Breast epithelium (tissue), 4 donors: Measurements from ENCODE around the gene KIF26B. TPM values are rescaled to one million over a fixed set of nuclear protein-coding genes. Genes with fewer than 3 reads are reported as not detected.

ENCODE experiments used
- DNase-seq, 2 donors: peaks; one replicate each; pipeline ENCODE4 v3.0.0-alpha.2; 2019; ENCODE audit warnings: low spot score in 2 of 2
- H3K27ac ChIP-seq, 2 donors: fragments of 200-600 bp; sonication (generic) in 1 of 2; one replicate each; pipeline ENCODE4 v1.5.1; 2016 to 2019; ENCODE audit warnings: mild to moderate bottlenecking in 1 of 2
- H3K27me3 ChIP-seq, 2 donors: fragments of 200-600 bp; sonication (generic) in 1 of 2; one replicate each; pipeline versions ENCODE4 v1.5.1 to v1.6.0; 2017 to 2019; ENCODE audit warnings: control low read depth in 1 of 2, mild to moderate bottlenecking in 1 of 2
- H3K36me3 ChIP-seq: fragments of 200-600 bp; one replicate; pipeline ENCODE4 v1.5.1; 2019
- H3K4me1 ChIP-seq, 2 donors: fragments of 200-600 bp; sonication (generic); one replicate each; pipeline ENCODE4 v1.5.1; 2016 to 2019; ENCODE audit warnings: control low read depth in 1 of 2
- H3K4me3 ChIP-seq, 3 donors: fragments of 200-600 bp; sonication (generic); 1 replicate in 2 of 3; 2 replicates in 1 of 3; pipeline ENCODE4 v1.5.1; 2016 to 2019; ENCODE audit warnings: mild to moderate bottlenecking in 3 of 3, moderate library complexity in 2 of 3
- H3K9me3 ChIP-seq, 2 donors: fragments of 200-600 bp; sonication (generic) in 1 of 2; one replicate each; pipeline ENCODE4 v1.5.1; 2016 to 2019; ENCODE audit warnings: control low read depth in 1 of 2
- POLR2A ChIP-seq: fragments of 450-650 bp; IDR thresholded peaks from one replicate; pipeline ENCODE4 v1.6.1; 2016; ENCODE audit warnings: antibody characterized with exemption, mild to moderate bottlenecking, moderate library complexity
- POLR2AphosphoS5 ChIP-seq, 3 donors: sonication (generic); formaldehyde crosslinking; IDR thresholded peaks; one replicate each; pipeline ENCODE4 v1.6.1; 2017; ENCODE audit warnings: antibody characterized with exemption in 3 of 3
- intact Hi-C: fragments of 100-400 bp; cut with DNase I; formaldehyde crosslinking; loops from one replicate; pipeline ENCODE4 v1.15.1; 2023; ENCODE audit warnings: low total_unique reads
- total RNA-seq, 3 donors: library from RNA; depleted of rRNA; stranded (reverse); fragments of >200 nt; gene quantifications; one replicate each; pipeline ENCODE4 v1.1.0, GENCODE V29; 2016
- TF ChIP-seq, protein P1 (sequence below), 3 donors: fragments of 450-650 bp; IDR thresholded peaks; one replicate each; pipeline ENCODE4 v1.5.1; 2016 to 2017; ENCODE audit warnings: antibody characterized with exemption in 3 of 3, mild to moderate bottlenecking in 3 of 3, moderate library complexity in 3 of 3

The KIF26B gene
- total RNA-seq, 3 donors from 2014 or later, result 0.32 to 1.0 (median 0.33) TPM

DNA sequence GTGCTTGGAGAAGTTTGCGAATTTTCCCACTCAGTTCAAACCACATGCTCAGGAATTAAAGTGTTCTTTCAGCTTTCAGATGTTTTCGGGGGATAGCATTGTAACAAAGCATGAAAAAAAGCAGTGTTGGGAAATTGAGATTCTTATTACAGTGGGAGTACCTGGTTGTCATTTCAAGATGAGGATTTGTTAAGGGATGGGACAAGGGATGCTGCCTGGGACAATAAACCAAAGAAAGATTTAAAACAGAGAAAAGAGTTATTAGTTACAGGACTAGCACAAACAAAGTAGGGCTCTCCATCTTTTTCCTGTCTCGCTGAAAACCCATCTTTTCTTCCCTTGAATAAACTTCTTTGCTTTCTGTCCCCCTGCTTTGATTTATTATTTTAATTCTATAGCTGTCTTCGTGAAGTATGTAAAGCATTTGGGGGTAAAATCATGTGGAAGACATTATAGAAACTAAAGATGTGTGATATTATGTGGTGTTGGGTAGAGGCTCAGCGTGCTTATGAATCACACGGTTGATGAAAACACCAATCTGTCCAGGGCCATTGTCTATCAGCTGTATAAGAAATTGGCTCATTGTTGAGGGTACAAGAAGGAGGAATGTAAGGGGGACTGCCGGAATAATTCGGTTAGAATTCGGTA lies 277.6 kb downstream of the KIF26B start:
- H3K27me3 ChIP-seq, result no peaks in the 10 kb centered on the region
- no peaks in the 10 kb centered on the region for H3K9me3 ChIP-seq
- intact Hi-C loops, result no loop called here
- no peak for DNase-seq
- no peak overlapping the region for H3K27ac ChIP-seq
- H3K4me3 ChIP-seq, result no peak overlapping the region
- no peaks in the 10 kb centered on the region for H3K4me1 ChIP-seq
- H3K36me3 ChIP-seq, result no peaks in the 10 kb centered on the region
- no peak for TF ChIP-seq POLR2AphosphoS5 (IDR thresholded peaks at IDR 0.05)

DNA sequence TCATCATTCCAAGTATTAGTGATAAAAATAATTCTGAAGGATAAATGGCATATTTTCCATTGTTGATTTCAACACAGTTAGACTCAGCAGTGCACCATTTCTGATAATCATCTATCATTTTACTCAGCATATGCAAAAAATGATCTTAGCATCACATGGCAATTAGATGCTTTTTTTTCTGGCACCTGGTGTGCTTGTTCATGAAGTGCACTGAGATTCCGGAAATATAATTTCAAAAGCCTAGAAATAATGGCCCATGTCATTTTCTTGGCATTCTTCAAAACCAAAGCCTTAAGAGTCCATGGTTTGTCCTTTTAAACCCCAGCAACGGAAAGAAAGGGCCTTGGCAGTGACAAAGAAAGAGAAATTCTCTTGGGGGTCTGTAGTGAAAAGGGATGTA lies 278.8 kb downstream of the KIF26B start:
- Histone ChIP-seq H3K27ac (no peak overlapping the region), H3K27me3 (no peaks in the 10 kb centered on the region), H3K36me3 (no peaks in the 10 kb centered on the region), H3K4me1 (no peaks in the 10 kb centered on the region), H3K9me3 (no peaks in the 10 kb centered on the region), H3K4me3 (no peak overlapping the region)
- intact Hi-C loops, result no loop called here
- no peak for TF ChIP-seq POLR2A
- TF ChIP-seq, protein P1, sequence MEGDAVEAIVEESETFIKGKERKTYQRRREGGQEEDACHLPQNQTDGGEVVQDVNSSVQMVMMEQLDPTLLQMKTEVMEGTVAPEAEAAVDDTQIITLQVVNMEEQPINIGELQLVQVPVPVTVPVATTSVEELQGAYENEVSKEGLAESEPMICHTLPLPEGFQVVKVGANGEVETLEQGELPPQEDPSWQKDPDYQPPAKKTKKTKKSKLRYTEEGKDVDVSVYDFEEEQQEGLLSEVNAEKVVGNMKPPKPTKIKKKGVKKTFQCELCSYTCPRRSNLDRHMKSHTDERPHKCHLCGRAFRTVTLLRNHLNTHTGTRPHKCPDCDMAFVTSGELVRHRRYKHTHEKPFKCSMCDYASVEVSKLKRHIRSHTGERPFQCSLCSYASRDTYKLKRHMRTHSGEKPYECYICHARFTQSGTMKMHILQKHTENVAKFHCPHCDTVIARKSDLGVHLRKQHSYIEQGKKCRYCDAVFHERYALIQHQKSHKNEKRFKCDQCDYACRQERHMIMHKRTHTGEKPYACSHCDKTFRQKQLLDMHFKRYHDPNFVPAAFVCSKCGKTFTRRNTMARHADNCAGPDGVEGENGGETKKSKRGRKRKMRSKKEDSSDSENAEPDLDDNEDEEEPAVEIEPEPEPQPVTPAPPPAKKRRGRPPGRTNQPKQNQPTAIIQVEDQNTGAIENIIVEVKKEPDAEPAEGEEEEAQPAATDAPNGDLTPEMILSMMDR (IDR thresholded peaks at IDR 0.05), result no peak
- no peak for TF ChIP-seq POLR2AphosphoS5 (IDR thresholded peaks at IDR 0.05)
- DNase-seq, result no peak

DNA sequence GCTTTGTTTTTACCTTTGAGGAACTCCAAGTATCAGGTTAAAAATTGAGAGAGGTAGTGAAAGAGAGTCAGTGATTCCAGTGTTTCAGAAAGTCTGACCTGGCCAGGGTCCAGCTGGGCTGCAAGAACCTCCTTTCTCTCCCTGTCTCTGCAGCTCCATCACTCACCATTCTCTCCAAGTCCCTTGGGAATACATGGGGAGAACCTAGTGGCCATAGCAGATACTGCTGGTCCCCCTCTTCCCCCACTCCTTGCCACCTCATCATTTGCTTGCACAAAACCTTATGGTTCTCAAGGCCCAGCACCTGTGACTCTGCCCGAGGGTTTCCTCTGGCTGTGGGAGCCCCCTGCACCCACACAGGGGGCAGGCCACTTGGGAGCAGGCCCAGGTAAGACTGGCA lies 279.5 kb downstream of the KIF26B start:
- DNase-seq, result no peak
- Histone ChIP-seq H3K4me3 (no peak overlapping the region), H3K4me1 (no peaks in the 10 kb centered on the region), H3K27ac (no peak overlapping the region), H3K9me3 (no peaks in the 10 kb centered on the region), H3K27me3 (no peaks in the 10 kb centered on the region), H3K36me3 (no peaks in the 10 kb centered on the region)
- TF ChIP-seq, protein P1 (IDR thresholded peaks at IDR 0.05), result no peak
- TF ChIP-seq POLR2AphosphoS5 (IDR thresholded peaks at IDR 0.05) (no peak), POLR2A (no peak)
- intact Hi-C loops, result no loop called here

DNA sequence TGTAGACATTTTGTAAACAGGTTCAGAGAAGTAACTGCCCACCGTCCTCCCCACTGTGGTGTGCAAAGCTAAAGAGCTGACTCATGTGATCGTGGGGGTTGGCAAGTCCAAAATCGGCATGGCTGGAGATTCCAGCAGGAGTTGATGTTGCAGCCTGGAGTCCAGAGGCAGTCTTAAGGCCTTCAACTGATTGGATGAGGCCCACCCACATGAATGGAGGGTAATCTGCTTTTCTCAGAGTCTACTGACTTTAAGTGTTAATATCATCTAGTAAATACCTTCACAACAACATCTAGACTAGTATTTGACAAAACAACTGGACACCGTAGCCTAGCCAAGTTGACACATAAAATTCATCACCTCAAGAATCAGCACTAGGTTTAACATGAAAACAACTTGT lies 281.6 kb downstream of the KIF26B start:
- Histone ChIP-seq H3K4me3 (no peak overlapping the region), H3K9me3 (no peaks in the 10 kb centered on the region), H3K36me3 (no peaks in the 10 kb centered on the region), H3K27ac (no peak overlapping the region), H3K4me1 (no peaks in the 10 kb centered on the region), H3K27me3 (no peaks in the 10 kb centered on the region)
- TF ChIP-seq, protein P1 (IDR thresholded peaks at IDR 0.05), result no peak
- TF ChIP-seq POLR2AphosphoS5 (IDR thresholded peaks at IDR 0.05) (no peak), POLR2A (no peak)
- no peak for DNase-seq
- intact Hi-C loops, result no loop called here

DNA sequence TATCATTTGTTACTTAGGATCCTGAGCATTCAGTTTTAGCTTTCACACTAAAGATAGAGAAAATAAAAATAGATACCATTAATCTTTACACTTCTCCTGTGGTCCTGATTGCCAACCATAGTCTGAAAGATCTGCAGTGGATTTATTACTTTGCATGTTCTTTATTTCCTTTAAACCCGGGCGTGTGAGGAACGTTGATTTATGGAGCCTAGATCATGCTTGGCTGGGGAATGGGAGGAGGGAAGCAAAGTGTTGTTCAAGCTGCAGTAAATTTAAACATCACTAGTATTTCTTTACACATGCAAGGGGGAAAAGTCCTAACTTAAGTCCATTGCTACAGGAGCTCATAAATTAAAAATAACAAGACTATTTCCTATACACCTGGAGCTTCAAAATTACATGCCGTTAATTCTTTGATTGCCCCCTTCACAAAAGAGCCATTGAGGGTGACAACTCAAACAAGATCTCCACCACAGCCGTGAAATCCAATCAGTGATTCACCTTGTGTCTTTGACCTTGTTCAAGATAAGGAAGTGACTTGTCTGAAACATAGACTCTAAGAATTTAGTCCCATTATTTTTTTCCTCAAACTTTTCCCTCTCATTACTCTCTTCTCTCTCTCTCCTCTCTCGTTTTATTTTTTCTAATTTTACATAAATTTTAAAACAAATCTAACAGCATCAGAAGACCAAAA lies 282.7 kb downstream of the KIF26B start:
- Histone ChIP-seq H3K4me1 (no peaks in the 10 kb centered on the region), H3K9me3 (no peaks in the 10 kb centered on the region), H3K27me3 (no peaks in the 10 kb centered on the region), H3K27ac (no peak overlapping the region), H3K4me3 (no peak overlapping the region), H3K36me3 (no peaks in the 10 kb centered on the region)
- TF ChIP-seq, protein P1 (IDR thresholded peaks at IDR 0.05), result no peak
- no peak for TF ChIP-seq POLR2A
- TF ChIP-seq POLR2AphosphoS5 (IDR thresholded peaks at IDR 0.05), result no peak
- intact Hi-C loops, result no loop called here
- no peak for DNase-seq
